MM.1S (cell line): Measurements from ENCODE around the gene SYVN1.

Source experiments
- DNase-seq: peaks from one replicate; pipeline ENCODE4 v3.0.0-alpha.2; 2015
- H2AFZ ChIP-seq: fragments of 300-600 bp; sonication (generic); 2 replicates; pipeline ENCODE4 v1.6.0; 2016; ENCODE audit warnings: antibody characterized with exemption, low read length
- H3F3A ChIP-seq: fragments of 300-600 bp; sonication (generic); 2 replicates; pipeline ENCODE4 v1.6.1; 2016; ENCODE audit warnings: mild to moderate bottlenecking, antibody characterized with exemption, low read length, moderate library complexity, mixed read lengths; ENCODE audit not compliant: insufficient read depth
- H3K27ac ChIP-seq: fragments of 300-600 bp; sonication (generic); 2 replicates; pipeline ENCODE4 v1.5.1; 2016; ENCODE audit warnings: mild to moderate bottlenecking, low read length
- H3K27me3 ChIP-seq: fragments of 300-600 bp; sonication (generic); replicated peaks from 2 replicates; pipeline ENCODE4 v1.6.0; 2016; ENCODE audit warnings: low read length; ENCODE audit not compliant: insufficient read depth
- H3K36me3 ChIP-seq: fragments of 300-600 bp; sonication (generic); replicated peaks from 2 replicates; pipeline ENCODE4 v1.6.1; 2016; ENCODE audit warnings: mild to moderate bottlenecking, low read length, mixed read lengths; ENCODE audit not compliant: insufficient read depth
- H3K4me1 ChIP-seq: fragments of 300-600 bp; sonication (generic); 2 replicates; pipeline ENCODE4 v1.6.1; 2016; ENCODE audit warnings: low read length, mixed read lengths
- H3K4me2 ChIP-seq: fragments of 300-600 bp; sonication (generic); 2 replicates; pipeline ENCODE4 v1.6.0; 2016; ENCODE audit warnings: low read depth, low read length
- H3K4me3 ChIP-seq: fragments of 300-600 bp; sonication (generic); 2 replicates; pipeline ENCODE4 v1.5.1; 2016; ENCODE audit warnings: low read length, mixed read lengths
- H3K79me2 ChIP-seq: fragments of 300-600 bp; sonication (generic); 2 replicates; pipeline ENCODE4 v1.6.1; 2016; ENCODE audit warnings: mixed run types, low read length, mixed read lengths
- H3K9ac ChIP-seq: fragments of 300-600 bp; sonication (generic); 2 replicates; pipeline ENCODE4 v1.6.1; 2016; ENCODE audit warnings: low read length, mixed read lengths
- H3K9me2 ChIP-seq: fragments of 300-600 bp; sonication (generic); replicated peaks from 2 replicates; pipeline ENCODE4 v1.6.1; 2016; ENCODE audit warnings: mild to moderate bottlenecking, low read length, mixed read lengths; ENCODE audit not compliant: insufficient read depth
- H3K9me3 ChIP-seq: fragments of 300-600 bp; sonication (generic); replicated peaks from 2 replicates; pipeline ENCODE4 v1.6.1; 2016; ENCODE audit warnings: mild to moderate bottlenecking, low read length, mixed read lengths; ENCODE audit not compliant: insufficient read depth
- H4K20me1 ChIP-seq: fragments of 300-600 bp; sonication (generic); 2 replicates; pipeline ENCODE4 v1.6.1; 2016; ENCODE audit warnings: mild to moderate bottlenecking, low read length, moderate library complexity, mixed read lengths; ENCODE audit not compliant: insufficient read depth
- CTCF ChIP-seq: fragments of 300-600 bp; sonication (generic); IDR thresholded peaks from 2 replicates; pipeline ENCODE4 v1.5.1; 2016; ENCODE audit warnings: antibody characterized with exemption, low read length, mixed read lengths
- EZH2 ChIP-seq: fragments of 300-600 bp; sonication (generic); optimal IDR thresholded peaks from 2 replicates; pipeline ENCODE3; 2017; ENCODE audit warnings: low read depth, mild to moderate bottlenecking, antibody characterized with exemption, low read length, mixed read lengths
- EZH2phosphoT487 ChIP-seq: fragments of 300-600 bp; sonication (generic); IDR thresholded peaks from 2 replicates; pipeline ENCODE4 v1.6.1; 2018; ENCODE audit warnings: antibody characterized with exemption, low read length

SYVN1 gene

GRCh38 chr11:65087216-65087615, 47.1 kb downstream of the SYVN1 start:
- no peak for TF ChIP-seq EZH2phosphoT487
- TF ChIP-seq CTCF = no peak
- no peak for TF ChIP-seq EZH2
- Histone ChIP-seq H3K9ac (no peak overlapping the region), H2AFZ (no peak overlapping the region), H3K36me3 (no peaks in the 10 kb centered on the region; the same call in 1 of the 2 replicates), H3K4me1 (peaks cover 59% of the 10 kb centered on the region), H3K9me3 (no peaks in the 10 kb centered on the region), H3K4me3 (no peak overlapping the region), H3K9me2 (no peaks in the 10 kb centered on the region), H3K79me2 (peaks cover 56% of the 10 kb centered on the region), H3K4me2 (no peak overlapping the region), H3K27ac (peak overlapping the region; percentile 87; the same call in 1 of the 2 replicates), H4K20me1 (no peaks in the 10 kb centered on the region), H3F3A (peaks cover 43% of the 10 kb centered on the region), H3K27me3 (no peaks in the 10 kb centered on the region)
- DNase-seq = no peak

GRCh38 chr11:65086809-65087208, 47.5 kb downstream of the SYVN1 start:
- Histone ChIP-seq H3K27ac (peak overlapping the region; percentile 87; the same call in 1 of the 2 replicates), H3K36me3 (no peaks in the 10 kb centered on the region; the same call in 1 of the 2 replicates)
- TF ChIP-seq EZH2 (no peak), EZH2phosphoT487 (no peak), CTCF (no peak)

GRCh38 chr11:65085446-65085845, 48.9 kb downstream of the SYVN1 start:
- H3K9me2 ChIP-seq = no peaks in the 10 kb centered on the region
- no peaks in the 10 kb centered on the region for H3K9me3 ChIP-seq
- TF ChIP-seq EZH2phosphoT487 (no peak), EZH2 (no peak), CTCF (no peak)
- H3K4me3 ChIP-seq = 0 out of 2 replicates have a peak overlapping the region, but pooled peaks have one; percentile 84
- H3K27me3 ChIP-seq = no peaks in the 10 kb centered on the region
- peaks cover 63% of the 10 kb centered on the region for H3K4me1 ChIP-seq
- H3K27ac ChIP-seq = no peak overlapping the region
- DNase-seq = no peak
- H3K36me3 ChIP-seq = peaks cover 3% of the 10 kb centered on the region; the same call in 1 of the 2 replicates
- H3K4me2 ChIP-seq = peak overlapping the region; percentile 92; the same call in 1 of the 2 replicates
- H3K9ac ChIP-seq = no peak overlapping the region
- H3K79me2 ChIP-seq = peaks cover 74% of the 10 kb centered on the region
- H2AFZ ChIP-seq = no peak overlapping the region
- peaks cover 39% of the 10 kb centered on the region for H3F3A ChIP-seq
- H4K20me1 ChIP-seq = no peaks in the 10 kb centered on the region

More at GRCh38 chr11:65086809-65087208, 47.5 kb downstream of the SYVN1 start:
- no peak for DNase-seq
- Histone ChIP-seq H3K9ac (no peak overlapping the region), H3K9me2 (no peaks in the 10 kb centered on the region), H3K27me3 (no peaks in the 10 kb centered on the region), H2AFZ (no peak overlapping the region), H3K79me2 (peaks cover 60% of the 10 kb centered on the region), H3K4me2 (no peak overlapping the region), H3K4me1 (peaks cover 63% of the 10 kb centered on the region), H3K9me3 (no peaks in the 10 kb centered on the region), H3K4me3 (no peak overlapping the region), H4K20me1 (no peaks in the 10 kb centered on the region), H3F3A (peaks cover 40% of the 10 kb centered on the region)
